Hindlimb muscle (tissue), 1 donor: ENCODE data around the gene C1QTNF6. TPM values are rescaled to one million over a fixed set of nuclear protein-coding genes. Genes with fewer than 3 reads are reported as not detected.

Experiments used
- DNase-seq: peaks from one replicate; pipeline ENCODE4 v3.0.0-alpha.2; 2013
- polyA plus RNA-seq: library from polyadenylated mRNA; unstranded; fragments of 120-200 nt; gene quantifications from one replicate; pipeline ENCODE4 v1.2.1, GENCODE V29; 2013; ENCODE audit not compliant: insufficient read length

The C1QTNF6 gene
- polyA plus RNA-seq, 1 donor: 17.7 TPM

- no peak for DNase-seq
These were observed 25.6 kb downstream of the C1QTNF6 start for GRCh38 chr22:37162221-37163095.

- DNase-seq: no peak
These were observed 26.6 kb downstream of the C1QTNF6 start for GRCh38 chr22:37161443-37161842.

GRCh38 chr22:37160027-37160426 is 28.0 kb downstream of the C1QTNF6 start:
- no peak for DNase-seq

- DNase-seq: no peak
These were observed 29.1 kb downstream of the C1QTNF6 start for GRCh38 chr22:37158963-37159290.

GRCh38 chr22:37157516-37158285 is 30.3 kb downstream of the C1QTNF6 start:
- no peak for DNase-seq

- DNase-seq: no peak
These were observed 31.2 kb downstream of the C1QTNF6 start for GRCh38 chr22:37156686-37157435.

GRCh38 chr22:37155971-37156370 is 32.1 kb downstream of the C1QTNF6 start:
- DNase-seq: no peak

- no peak for DNase-seq
These were observed 32.9 kb downstream of the C1QTNF6 start for GRCh38 chr22:37154925-37155712.

GRCh38 chr22:37153901-37154300 is 34.1 kb downstream of the C1QTNF6 start:
- DNase-seq: no peak

GRCh38 chr22:37151401-37151800 is 36.6 kb downstream of the C1QTNF6 start:
- DNase-seq: no peak

GRCh38 chr22:37150701-37151100 is 37.3 kb downstream of the C1QTNF6 start:
- no peak for DNase-seq

GRCh38 chr22:37148742-37149665 is 39.0 kb downstream of the C1QTNF6 start:
- DNase-seq: no peak

- DNase-seq: no peak
These were observed 39.9 kb downstream of the C1QTNF6 start for GRCh38 chr22:37148031-37148651.

GRCh38 chr22:37147186-37147990 is 40.7 kb downstream of the C1QTNF6 start:
- DNase-seq: no peak

- no peak for DNase-seq
These were observed 41.4 kb downstream of the C1QTNF6 start for GRCh38 chr22:37146507-37147180.

- no peak for DNase-seq
These were observed 42.0 kb downstream of the C1QTNF6 start for GRCh38 chr22:37146051-37146385.

- no peak for DNase-seq
These were observed 42.6 kb downstream of the C1QTNF6 start for GRCh38 chr22:37145180-37146050.

- no peak for DNase-seq
These were observed 43.9 kb downstream of the C1QTNF6 start for GRCh38 chr22:37144180-37144554.
